Measurements from ENCODE around the gene TRIM17.

Gene TRIM17

DNA sequence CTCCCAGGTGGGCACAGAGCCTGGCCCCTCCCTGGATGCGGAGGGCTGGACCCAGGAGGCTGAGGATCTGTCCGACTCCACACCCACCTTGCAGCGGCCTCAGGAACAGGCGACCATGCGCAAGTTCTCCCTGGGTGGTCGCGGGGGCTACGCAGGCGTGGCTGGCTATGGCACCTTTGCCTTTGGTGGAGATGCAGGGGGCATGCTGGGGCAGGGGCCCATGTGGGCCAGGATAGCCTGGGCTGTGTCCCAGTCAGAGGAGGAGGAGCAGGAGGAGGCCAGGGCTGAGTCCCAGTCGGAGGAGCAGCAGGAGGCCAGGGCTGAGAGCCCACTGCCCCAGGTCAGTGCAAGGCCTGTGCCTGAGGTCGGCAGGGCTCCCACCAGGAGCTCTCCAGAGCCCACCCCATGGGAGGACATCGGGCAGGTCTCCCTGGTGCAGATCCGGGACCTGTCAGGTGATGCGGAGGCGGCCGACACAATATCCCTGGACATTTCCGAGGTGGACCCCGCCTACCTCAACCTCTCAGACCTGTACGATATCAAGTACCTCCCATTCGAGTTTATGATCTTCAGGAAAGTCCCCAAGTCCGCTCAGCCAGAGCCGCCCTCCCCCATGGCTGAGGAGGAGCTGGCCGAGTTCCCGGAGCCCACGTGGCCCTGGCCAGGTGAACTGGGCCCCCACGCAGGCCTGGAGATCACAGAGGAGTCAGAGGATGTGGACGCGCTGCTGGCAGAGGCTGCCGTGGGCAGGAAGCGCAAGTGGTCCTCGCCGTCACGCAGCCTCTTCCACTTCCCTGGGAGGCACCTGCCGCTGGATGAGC is 44.3 kb downstream of the TRIM17 start:
- DNase-seq (ENCODE audit: low read depth), result no peak
- no peak overlapping the region for H3K4me3 ChIP-seq (ENCODE audit: low read depth, low read length)
- TF ChIP-seq POLR2A (IDR thresholded peaks at IDR 0.05; ENCODE audit: extremely low read depth, insufficient read length) (no peak), MYC (IDR thresholded peaks at IDR 0.05; ENCODE audit: low read depth, low read length) (no peak)
- TF ChIP-seq, protein P1, sequence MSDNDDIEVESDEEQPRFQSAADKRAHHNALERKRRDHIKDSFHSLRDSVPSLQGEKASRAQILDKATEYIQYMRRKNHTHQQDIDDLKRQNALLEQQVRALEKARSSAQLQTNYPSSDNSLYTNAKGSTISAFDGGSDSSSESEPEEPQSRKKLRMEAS (IDR thresholded peaks at IDR 0.05; ENCODE audit: low read depth, low read length), result no peak
- TF ChIP-seq, protein P2, sequence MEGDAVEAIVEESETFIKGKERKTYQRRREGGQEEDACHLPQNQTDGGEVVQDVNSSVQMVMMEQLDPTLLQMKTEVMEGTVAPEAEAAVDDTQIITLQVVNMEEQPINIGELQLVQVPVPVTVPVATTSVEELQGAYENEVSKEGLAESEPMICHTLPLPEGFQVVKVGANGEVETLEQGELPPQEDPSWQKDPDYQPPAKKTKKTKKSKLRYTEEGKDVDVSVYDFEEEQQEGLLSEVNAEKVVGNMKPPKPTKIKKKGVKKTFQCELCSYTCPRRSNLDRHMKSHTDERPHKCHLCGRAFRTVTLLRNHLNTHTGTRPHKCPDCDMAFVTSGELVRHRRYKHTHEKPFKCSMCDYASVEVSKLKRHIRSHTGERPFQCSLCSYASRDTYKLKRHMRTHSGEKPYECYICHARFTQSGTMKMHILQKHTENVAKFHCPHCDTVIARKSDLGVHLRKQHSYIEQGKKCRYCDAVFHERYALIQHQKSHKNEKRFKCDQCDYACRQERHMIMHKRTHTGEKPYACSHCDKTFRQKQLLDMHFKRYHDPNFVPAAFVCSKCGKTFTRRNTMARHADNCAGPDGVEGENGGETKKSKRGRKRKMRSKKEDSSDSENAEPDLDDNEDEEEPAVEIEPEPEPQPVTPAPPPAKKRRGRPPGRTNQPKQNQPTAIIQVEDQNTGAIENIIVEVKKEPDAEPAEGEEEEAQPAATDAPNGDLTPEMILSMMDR (IDR thresholded peaks at IDR 0.05; ENCODE audit: low read depth, low read length), result no peak

DNA sequence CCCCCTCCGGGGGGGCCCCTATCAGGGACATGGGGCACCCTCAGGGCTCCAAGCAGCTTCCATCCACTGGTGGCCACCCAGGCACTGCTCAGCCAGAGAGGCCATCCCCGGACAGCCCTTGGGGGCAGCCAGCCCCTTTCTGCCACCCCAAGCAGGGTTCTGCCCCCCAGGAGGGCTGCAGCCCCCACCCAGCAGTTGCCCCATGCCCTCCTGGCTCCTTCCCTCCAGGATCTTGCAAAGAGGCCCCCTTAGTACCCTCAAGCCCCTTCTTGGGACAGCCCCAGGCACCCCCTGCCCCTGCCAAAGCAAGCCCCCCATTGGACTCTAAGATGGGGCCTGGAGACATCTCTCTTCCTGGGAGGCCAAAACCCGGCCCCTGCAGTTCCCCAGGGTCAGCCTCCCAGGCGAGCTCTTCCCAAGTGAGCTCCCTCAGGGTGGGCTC is 44.9 kb downstream of the TRIM17 start:
- TF ChIP-seq, protein P2 (IDR thresholded peaks at IDR 0.05; ENCODE audit: low read depth, low read length), result no peak
- TF ChIP-seq POLR2A (IDR thresholded peaks at IDR 0.05; ENCODE audit: extremely low read depth, insufficient read length), result no peak
- no peak overlapping the region for H3K4me3 ChIP-seq (ENCODE audit: low read depth, low read length)
- DNase-seq (ENCODE audit: low read depth), result no peak

DNA sequence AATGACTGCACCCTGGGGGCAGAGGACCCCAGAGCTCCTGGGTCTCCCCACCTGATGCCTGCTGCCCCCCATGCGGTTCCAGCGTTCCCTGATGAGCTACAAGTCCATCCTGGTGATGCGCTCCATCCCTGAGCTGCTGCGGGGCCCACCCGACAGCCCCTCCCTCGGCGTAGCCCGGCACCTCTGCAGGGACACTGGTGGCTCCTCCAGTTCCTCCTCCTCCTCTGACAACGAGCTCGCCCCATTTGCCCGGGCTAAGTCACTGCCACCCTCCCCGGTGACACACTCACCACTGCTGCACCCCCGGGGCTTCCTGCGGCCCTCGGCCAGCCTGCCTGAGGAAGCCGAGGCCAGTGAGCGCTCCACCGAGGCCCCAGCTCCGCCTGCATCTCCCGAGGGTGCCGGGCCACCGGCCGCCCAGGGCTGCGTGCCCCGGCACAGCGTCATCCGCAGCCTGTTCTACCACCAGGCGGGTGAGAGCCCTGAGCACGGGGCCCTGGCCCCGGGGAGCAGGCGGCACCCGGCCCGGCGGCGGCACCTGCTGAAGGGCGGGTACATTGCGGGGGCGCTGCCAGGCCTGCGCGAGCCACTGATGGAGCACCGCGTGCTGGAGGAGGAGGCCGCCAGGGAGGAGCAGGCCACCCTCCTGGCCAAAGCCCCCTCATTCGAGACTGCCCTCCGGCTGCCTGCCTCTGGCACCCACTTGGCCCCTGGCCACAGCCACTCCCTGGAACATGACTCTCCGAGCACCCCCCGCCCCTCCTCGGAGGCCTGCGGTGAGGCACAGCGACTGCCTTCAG is 45.5 kb downstream of the TRIM17 start:
- TF ChIP-seq, protein P2 (IDR thresholded peaks at IDR 0.05; ENCODE audit: low read depth, low read length), result no peak
- no peak for TF ChIP-seq POLR2A (IDR thresholded peaks at IDR 0.05; ENCODE audit: extremely low read depth, insufficient read length)
- TF ChIP-seq, protein P1 (IDR thresholded peaks at IDR 0.05; ENCODE audit: low read depth, low read length), result no peak; the same call in 1 of the 2 replicates
- no peak for TF ChIP-seq MYC (IDR thresholded peaks at IDR 0.05; ENCODE audit: low read depth, low read length)
- no peak overlapping the region for H3K4me3 ChIP-seq (ENCODE audit: low read depth, low read length)
- peak; percentile 81 for DNase-seq (ENCODE audit: low read depth)

DNA sequence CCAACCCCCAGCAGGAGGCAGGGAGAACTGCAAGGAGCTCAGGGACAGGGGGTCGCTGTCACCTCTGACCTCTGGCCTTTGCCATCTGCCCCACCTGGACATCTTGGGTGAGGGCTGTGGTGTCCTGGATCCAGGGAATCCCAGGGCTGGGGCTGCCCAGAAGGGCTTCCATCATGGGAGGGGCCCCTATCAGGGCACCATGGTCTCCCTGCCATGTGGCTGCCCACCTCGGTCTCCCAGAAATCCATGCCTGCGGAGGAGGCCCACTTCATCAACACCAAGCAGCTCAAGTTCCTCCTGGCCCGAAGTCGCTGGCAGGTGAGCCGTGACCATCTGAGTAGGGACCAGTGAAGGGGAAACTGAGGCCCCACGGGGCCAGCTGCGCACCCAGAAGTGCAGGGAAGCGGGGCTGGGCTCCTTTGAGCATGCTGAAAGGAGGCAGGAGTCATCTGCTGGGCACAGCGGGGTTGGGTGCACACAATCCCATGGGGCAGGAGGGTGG is 46.2 kb downstream of the TRIM17 start:
- DNase-seq (ENCODE audit: low read depth), result no peak
- H3K4me3 ChIP-seq (ENCODE audit: low read depth, low read length), result no peak overlapping the region
- no peak for TF ChIP-seq POLR2A (IDR thresholded peaks at IDR 0.05; ENCODE audit: extremely low read depth, insufficient read length)
- TF ChIP-seq, protein P2 (IDR thresholded peaks at IDR 0.05; ENCODE audit: low read depth, low read length), result peak; percentile 2

DNA sequence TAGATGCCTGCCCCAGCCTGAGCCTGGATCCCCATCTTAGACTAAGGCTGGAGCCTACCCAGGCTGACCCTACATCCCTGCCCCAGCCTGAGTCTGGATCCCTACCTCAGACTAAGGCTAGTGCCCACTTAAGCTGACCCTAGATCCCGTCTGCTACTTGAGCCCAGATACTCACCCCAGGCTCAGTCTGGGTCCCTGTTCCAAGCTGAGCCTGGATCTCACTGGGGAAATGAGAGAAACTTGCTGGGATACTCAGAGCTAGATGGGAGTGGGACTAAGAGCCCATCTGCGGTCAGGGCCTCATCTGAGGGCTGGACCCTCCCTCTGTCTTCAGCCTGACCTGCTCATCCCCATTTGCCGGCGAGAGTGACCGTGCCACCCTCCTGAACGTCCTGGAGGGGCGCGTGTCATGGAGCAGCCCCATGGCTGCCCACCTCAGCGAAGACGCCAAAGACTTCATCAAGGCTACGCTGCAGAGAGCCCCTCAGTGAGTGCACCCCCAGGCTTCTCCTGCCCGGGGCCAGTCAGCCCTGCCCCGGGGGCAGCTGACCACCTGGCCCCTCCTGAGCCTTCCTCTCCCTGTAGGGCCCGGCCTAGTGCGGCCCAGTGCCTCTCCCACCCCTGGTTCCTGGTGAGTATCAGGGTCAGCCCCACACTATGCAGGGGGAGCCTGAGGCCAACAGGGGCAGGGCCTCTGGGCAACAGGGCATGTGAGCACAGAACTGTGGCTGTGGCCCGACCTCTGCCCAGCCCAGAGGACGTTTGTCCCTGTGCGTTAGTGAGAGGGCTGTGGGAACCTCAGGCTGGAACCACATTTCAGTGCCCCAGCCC is 46.8 kb downstream of the TRIM17 start:
- no peak for DNase-seq (ENCODE audit: low read depth)
- no peak overlapping the region for H3K4me3 ChIP-seq (ENCODE audit: low read depth, low read length)
- TF ChIP-seq, protein P2 (IDR thresholded peaks at IDR 0.05; ENCODE audit: low read depth, low read length), result no peak
- TF ChIP-seq, protein P1 (IDR thresholded peaks at IDR 0.05; ENCODE audit: low read depth, low read length), result no peak
- TF ChIP-seq MYC (IDR thresholded peaks at IDR 0.05; ENCODE audit: low read depth, low read length) (no peak), POLR2A (IDR thresholded peaks at IDR 0.05; ENCODE audit: extremely low read depth, insufficient read length) (no peak)

Data from NB4 (cell line).